ENCODE data around the gene H6PD.

Gene H6PD

GRCh38 chr1:9292361-9293240 is 58.0 kb downstream of the H6PD start, which contains the start of gene SPSB1:
TSS of gene SPSB1 (plus strand) at chr1:9292894. CDS start at chr1:9355892, 62,998 bp downstream.
- H3K27me3 ChIP-seq (ENCODE audit: control insufficient read depth in 1 of 2, insufficient read depth in 1 of 2, low read length in 2 of 2), result no peaks in the 10 kb centered on the region
- H3K23ac ChIP-seq (ENCODE audit: low read length in 2 of 2), result peak within 1 kb of the TSS in 1 of 2 experiments; percentile 95
- peak within 1 kb of the TSS; percentile 75 for H2AFZ ChIP-seq (ENCODE audit: low read depth, low read length)
- peak within 1 kb of the TSS; percentile 75 for H4K8ac ChIP-seq (ENCODE audit: low read length)
- H3K4me1 ChIP-seq (ENCODE audit: control insufficient read depth, insufficient read depth, low read depth, low read length), result peaks cover 27% of the 10 kb centered on the region
- peaks cover 4% of the 10 kb centered on the region for H3K9me3 ChIP-seq (ENCODE audit: control insufficient read depth, low read length)
- peak within 1 kb of the TSS; percentile 88 for H2BK15ac ChIP-seq (ENCODE audit: low read depth, poor library complexity, severe bottlenecking)
- H3K79me1 ChIP-seq (replicated peaks; ENCODE audit: low read length, poor library complexity, severe bottlenecking), result no peaks in the 10 kb centered on the region
- H3K14ac ChIP-seq (ENCODE audit: low read length in 2 of 2), result peak within 1 kb of the TSS in 1 of 2 experiments; percentile 100
- H2AK5ac ChIP-seq (ENCODE audit: low read length, severe bottlenecking), result no peak within 1 kb of the TSS
- peak within 1 kb of the TSS; percentile 98 to 99 for H3K18ac ChIP-seq (ENCODE audit: low read depth in 1 of 2, low read length in 2 of 2)
- H3K4me2 ChIP-seq (ENCODE audit: low read length, poor library complexity, severe bottlenecking), result peak within 1 kb of the TSS; percentile 95
- H3K9ac ChIP-seq (ENCODE audit: low read length), result peak within 1 kb of the TSS; percentile 95
- H3K36me3 ChIP-seq (ENCODE audit: control insufficient read depth in 1 of 2, insufficient read depth in 2 of 2, low read depth in 1 of 2, low read length in 2 of 2), result peaks cover 5 to 12% of the 10 kb centered on the region in 2 experiments
- H2BK5ac ChIP-seq (ENCODE audit: low read depth, low read length, poor library complexity, severe bottlenecking), result peak within 1 kb of the TSS; percentile 78
- peak within 1 kb of the TSS; percentile 72 for H3K27ac ChIP-seq (ENCODE audit: low read length, poor library complexity, severe bottlenecking)
- H2BK12ac ChIP-seq (ENCODE audit: low read length in 2 of 2), result peak within 1 kb of the TSS; percentile 63 to 88
- 1% methylated on average over 59 of the region's 119 CpGs for WGBS
- peak within 1 kb of the TSS; percentile 87 for H2BK120ac ChIP-seq (ENCODE audit: low read depth, low read length)
- DNase-seq, result peak; percentile 83
- peak within 1 kb of the TSS; percentile 79 to 95 for H3K4ac ChIP-seq (ENCODE audit: low read depth in 1 of 2, low read length in 2 of 2)
- H4K91ac ChIP-seq (ENCODE audit: low read length), result peak within 1 kb of the TSS; percentile 93
- peak within 1 kb of the TSS; percentile 89 to 100 for H3K4me3 ChIP-seq (ENCODE audit: insufficient read depth in 1 of 2, low read depth in 1 of 2, low read length in 2 of 2)

DNA sequence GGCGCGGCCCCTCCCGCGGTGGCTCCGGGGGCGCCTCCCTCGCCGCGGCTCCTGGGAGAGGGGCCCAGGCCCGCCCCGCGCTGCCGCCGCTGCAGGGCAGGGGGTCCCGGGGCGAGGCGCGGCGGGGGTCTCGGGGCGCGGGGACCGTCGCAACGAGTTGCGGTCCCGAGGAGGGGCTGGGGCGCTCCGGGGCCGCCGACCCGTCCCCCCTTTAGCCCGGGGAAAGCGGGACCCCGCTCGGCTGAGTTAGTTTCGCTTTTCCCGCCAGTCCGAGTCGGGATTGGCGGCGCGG is 58.6 kb downstream of the H6PD start:
- peak overlapping the region; percentile 78 for H2BK5ac ChIP-seq (ENCODE audit: low read depth, low read length, poor library complexity, severe bottlenecking)
- peaks cover 1% of the 10 kb centered on the region for H3K9me3 ChIP-seq (ENCODE audit: control insufficient read depth, low read length)
- peak overlapping the region; percentile 95 for H3K9ac ChIP-seq (ENCODE audit: low read length)
- H2BK15ac ChIP-seq (ENCODE audit: low read depth, poor library complexity, severe bottlenecking), result peak overlapping the region; percentile 88
- peak overlapping the region; percentile 89 to 100 for H3K4me3 ChIP-seq (ENCODE audit: insufficient read depth in 1 of 2, low read depth in 1 of 2, low read length in 2 of 2)
- H2AFZ ChIP-seq (ENCODE audit: low read depth, low read length), result no peak overlapping the region
- peaks cover 27% of the 10 kb centered on the region for H3K4me1 ChIP-seq (ENCODE audit: control insufficient read depth, insufficient read depth, low read depth, low read length)
- H3K79me1 ChIP-seq (replicated peaks; ENCODE audit: low read length, poor library complexity, severe bottlenecking), result no peaks in the 10 kb centered on the region
- no peak overlapping the region for H3K27ac ChIP-seq (ENCODE audit: low read length, poor library complexity, severe bottlenecking)
- H3K27me3 ChIP-seq (ENCODE audit: control insufficient read depth in 1 of 2, insufficient read depth in 1 of 2, low read length in 2 of 2), result no peaks in the 10 kb centered on the region
- DNase-seq, result no peak
- H2AK5ac ChIP-seq (ENCODE audit: low read length, severe bottlenecking), result no peak overlapping the region
- H3K23ac ChIP-seq (ENCODE audit: low read length in 2 of 2), result no peak overlapping the region
- peak overlapping the region; percentile 66 to 99 for H3K18ac ChIP-seq (ENCODE audit: low read depth in 1 of 2, low read length in 2 of 2)
- H3K36me3 ChIP-seq (ENCODE audit: control insufficient read depth in 1 of 2, insufficient read depth in 2 of 2, low read depth in 1 of 2, low read length in 2 of 2), result peaks cover 5 to 18% of the 10 kb centered on the region in 2 experiments
- WGBS, result under 1% methylated on average over 24 of the region's 43 CpGs
- no peak overlapping the region for H4K8ac ChIP-seq (ENCODE audit: low read length)
- H2BK120ac ChIP-seq (ENCODE audit: low read depth, low read length), result peak overlapping the region; percentile 59
- peak overlapping the region; percentile 75 for H3K4me2 ChIP-seq (ENCODE audit: low read length, poor library complexity, severe bottlenecking)
- H3K4ac ChIP-seq (ENCODE audit: low read depth in 1 of 2, low read length in 2 of 2), result peak overlapping the region in 1 of 2 experiments; percentile 95
- no peak overlapping the region for H3K14ac ChIP-seq (ENCODE audit: low read length in 2 of 2)
- no peak overlapping the region for H2BK12ac ChIP-seq (ENCODE audit: low read length in 2 of 2)
- no peak overlapping the region for H4K91ac ChIP-seq (ENCODE audit: low read length)

- peak overlapping the region; percentile 98 to 99 for H3K18ac ChIP-seq (ENCODE audit: low read depth in 1 of 2, low read length in 2 of 2)
- no peaks in the 10 kb centered on the region for H3K27me3 ChIP-seq (ENCODE audit: control insufficient read depth in 1 of 2, insufficient read depth in 1 of 2, low read length in 2 of 2)
- peaks cover 27% of the 10 kb centered on the region for H3K4me1 ChIP-seq (ENCODE audit: control insufficient read depth, insufficient read depth, low read depth, low read length)
- H3K36me3 ChIP-seq (ENCODE audit: control insufficient read depth in 1 of 2, insufficient read depth in 2 of 2, low read depth in 1 of 2, low read length in 2 of 2), result peaks cover 5 to 24% of the 10 kb centered on the region in 2 experiments
- peak overlapping the region; percentile 75 for H3K4me2 ChIP-seq (ENCODE audit: low read length, poor library complexity, severe bottlenecking)
- H2AFZ ChIP-seq (ENCODE audit: low read depth, low read length), result no peak overlapping the region
- H3K9ac ChIP-seq (ENCODE audit: low read length), result peak overlapping the region; percentile 95
- peak overlapping the region; percentile 93 for H4K91ac ChIP-seq (ENCODE audit: low read length)
- peak overlapping the region; percentile 79 to 87 for H2BK12ac ChIP-seq (ENCODE audit: low read length in 2 of 2)
- H2BK15ac ChIP-seq (ENCODE audit: low read depth, poor library complexity, severe bottlenecking), result peak overlapping the region; percentile 88
- H2BK5ac ChIP-seq (ENCODE audit: low read depth, low read length, poor library complexity, severe bottlenecking), result peak overlapping the region; percentile 78
- H4K8ac ChIP-seq (ENCODE audit: low read length), result peak overlapping the region; percentile 49
- H3K79me1 ChIP-seq (replicated peaks; ENCODE audit: low read length, poor library complexity, severe bottlenecking), result no peaks in the 10 kb centered on the region
- H3K9me3 ChIP-seq (ENCODE audit: control insufficient read depth, low read length), result no peaks in the 10 kb centered on the region
- H3K27ac ChIP-seq (ENCODE audit: low read length, poor library complexity, severe bottlenecking), result peak overlapping the region; percentile 72
- DNase-seq, result peak; percentile 66
- peak overlapping the region in 1 of 2 experiments; percentile 95 for H3K23ac ChIP-seq (ENCODE audit: low read length in 2 of 2)
- 3% methylated on average over 41 of the region's 41 CpGs for WGBS
- H3K4me3 ChIP-seq (ENCODE audit: insufficient read depth in 1 of 2, low read depth in 1 of 2, low read length in 2 of 2), result peak overlapping the region; percentile 89 to 100
- H2BK120ac ChIP-seq (ENCODE audit: low read depth, low read length), result peak overlapping the region; percentile 54
- H3K4ac ChIP-seq (ENCODE audit: low read depth in 1 of 2, low read length in 2 of 2), result peak overlapping the region; percentile 79 to 95
- peak overlapping the region in 1 of 2 experiments; percentile 100 for H3K14ac ChIP-seq (ENCODE audit: low read length in 2 of 2)
- no peak overlapping the region for H2AK5ac ChIP-seq (ENCODE audit: low read length, severe bottlenecking)
Observed at GRCh38 chr1:9293533-9294404, 59.2 kb downstream of the H6PD start.
